Measurements from ENCODE around the gene GCSAM. TPM values are rescaled to one million over a fixed set of nuclear protein-coding genes. Genes with fewer than 3 reads are reported as not detected.
A peak's percentile ranks its signal among the peaks of the same experiment; 100 is the strongest.

GCSAM gene
- total and polyA plus RNA-seq, 2 experiments from 2014 or later = 0.86 TPM; not detected in 1

GRCh38 chr3:112127522-112128494 is 5.2 kb downstream of the GCSAM start:
- no peaks in the 10 kb centered on the region for H3K79me2 ChIP-seq (replicated peaks; ENCODE audit: insufficient read depth)
- no peak overlapping the region for H3K4me3 ChIP-seq
- Mint-ChIP-seq H3K27me3 (ENCODE audit: insufficient read depth, low read depth, poor library complexity) (peaks cover 1% of the 10 kb centered on the region), H3K27ac (peak overlapping the region; percentile 87; the same call in 1 of the 2 replicates), H3K36me3 (ENCODE audit: low read depth) (peaks cover 2% of the 10 kb centered on the region; the same call in 1 of the 3 replicates), H3K9me3 (no peaks in the 10 kb centered on the region), H3K4me3 (no peak overlapping the region), H3K4me1 (peaks cover 48% of the 10 kb centered on the region)
- H3F3A ChIP-seq (replicated peaks; ENCODE audit: low read depth) = no peaks in the 10 kb centered on the region
- H3K36me3 ChIP-seq (ENCODE audit: insufficient read depth) = no peaks in the 10 kb centered on the region
- H3K27ac ChIP-seq (ENCODE audit: low read depth) = peak overlapping the region; percentile 83; the same call in 1 of the 2 replicates
- ATAC-seq = no peak
- no peaks in the 10 kb centered on the region for H3K9me2 ChIP-seq (ENCODE audit: insufficient read depth)
- H3K27me3 ChIP-seq (ENCODE audit: insufficient read depth) = no peaks in the 10 kb centered on the region
- H3K4me1 ChIP-seq (ENCODE audit: insufficient read depth) = peaks cover 37% of the 10 kb centered on the region
- no peaks in the 10 kb centered on the region for H4K20me1 ChIP-seq (replicated peaks; ENCODE audit: insufficient read depth)
- TF ChIP-seq NANOG (IDR thresholded peaks at IDR 0.05; ENCODE audit: borderline replicate concordance) (no peak), EZH2phosphoT487 (IDR thresholded peaks at IDR 0.05; ENCODE audit: unreplicated experiment) (no peak), EZH2 (IDR thresholded peaks at IDR 0.05; ENCODE audit: low read depth, unreplicated experiment) (no peak), ZNF462 (CRISPR knock-in tag; IDR thresholded peaks at IDR 0.05) (no peak)
- no peak overlapping the region for H3K4me2 ChIP-seq
- no peak for DNase-seq (ENCODE audit: low spot score)
- H2AFZ ChIP-seq = no peak overlapping the region

Measured in GM23338 (cell line).